ENCODE data around the gene SNX9. TPM values are rescaled to one million over a fixed set of nuclear protein-coding genes. Genes with fewer than 3 reads are reported as not detected.

SNX9 gene
- total and polyA plus RNA-seq, 2 of the 8 experiments (the other 6 are each of a cell fraction or from before 2014, with no cell fraction given): 11.8 to 23.2 TPM

- CTCF ChIA-PET (ENCODE audit: partially characterized antibody): interaction anchor here (0.9 to 1.7 kb wide), 3 partner anchors 12 to 74 kb away, joined by 3 to 5 read pairs (median 4); no protein-coding TSS in a partner anchor
- no peak overlapping the region for H3K14ac ChIP-seq (ENCODE audit: insufficient read length)
- WGBS, 2 experiments (ENCODE audit: extremely low coverage in 1 of 2, insufficient coverage in 1 of 2, insufficient read length in 1 of 2, insufficient replicate concordance in 2 of 2, low coverage in 1 of 2, low lambda C conversion rate in 2 of 2, missing lambda C conversion rate in 1 of 2): 18% methylated on average over 3 of the region's 3 CpGs; no CpG with 5 or more reads in 1 of the 2 experiments
- TF ChIP-seq TAF1 (IDR thresholded peaks at IDR 0.05; ENCODE audit: low read depth, low read length) (no peak), MAX (IDR thresholded peaks at IDR 0.05) (peak; percentile 82), PHF8 (conservative IDR thresholded peaks at IDR 0.05; ENCODE audit: low read depth, low read length) (no peak), EP300 (IDR thresholded peaks at IDR 0.05; ENCODE audit: borderline replicate concordance in 1 of 2, low read depth in 2 of 2, low read length in 2 of 2) (peak in 1 of 2 experiments; percentile 52; a peak in 1 of 3 replicates), TCF12 (IDR thresholded peaks at IDR 0.05; ENCODE audit: low read depth, low read length) (0 out of 2 replicates have a peak, but pooled peaks have one; percentile 12), E2F6 (IDR thresholded peaks at IDR 0.05) (0 out of 2 replicates have a peak, but pooled peaks have one; percentile 12), JUN (IDR thresholded peaks at IDR 0.05; ENCODE audit: low read depth, low read length) (no peak), KDM4A (IDR thresholded peaks at IDR 0.05; ENCODE audit: low read depth, low read length, severe bottlenecking) (no peak), CBX5 (IDR thresholded peaks at IDR 0.05; ENCODE audit: low read depth, low read length) (no peak)
Observed at GRCh38 chr6:157831424-157832249, 8.6 kb downstream of the SNX9 start.

More at GRCh38 chr6:157831424-157832249, 8.6 kb downstream of the SNX9 start:
- H3K4ac ChIP-seq (replicated peaks; ENCODE audit: insufficient read length, low read depth, low read length): peak overlapping the region; percentile 27
- no peaks in the 10 kb centered on the region for H3K36me3 ChIP-seq (ENCODE audit: control insufficient read depth in 2 of 4, insufficient read depth in 4 of 4, low read length in 3 of 4)
- H3K4me3 ChIP-seq (ENCODE audit: extremely low read depth in 1 of 4, insufficient read depth in 2 of 4, low read depth in 3 of 4, low read length in 4 of 4): peak overlapping the region in 3 of 4 experiments; percentile 17 to 44 (median 30); a peak in 4 of 8 replicates
- H3K27me3 ChIP-seq (replicated peaks in 1 of 4; ENCODE audit: control insufficient read depth in 3 of 4, extremely low read depth in 1 of 4, insufficient read depth in 3 of 4, low read length in 3 of 4): no peaks in the 10 kb centered on the region
- peak overlapping the region; percentile 60 for H3K4me2 ChIP-seq (ENCODE audit: insufficient read depth in 1 of 2, low read depth in 2 of 2, low read length in 2 of 2)
- H3K9me3 ChIP-seq (ENCODE audit: insufficient read depth in 2 of 2, low read depth in 1 of 2, low read length in 1 of 2): no peaks in the 10 kb centered on the region
- peak overlapping the region; percentile 89; the same call in 1 of the 2 replicates for H2BK12ac ChIP-seq (ENCODE audit: low read depth, low read length)
- no peaks in the 10 kb centered on the region for H3K23me2 ChIP-seq (ENCODE audit: low read depth, low read length)
- peak overlapping the region; percentile 51; the same call in 1 of the 2 replicates for H3K27ac ChIP-seq (ENCODE audit: low read depth, low read length)
- H4K5ac ChIP-seq (ENCODE audit: insufficient read length, low read depth, low read length): peak overlapping the region; percentile 49
- no peak overlapping the region for H4K8ac ChIP-seq (ENCODE audit: extremely low read depth, insufficient read depth, low read length)
- H4K20me1 ChIP-seq (replicated peaks in 1 of 2; ENCODE audit: control insufficient read depth in 1 of 2, insufficient read depth in 2 of 2, low read length in 2 of 2): no peaks in the 10 kb centered on the region
- H3K56ac ChIP-seq (replicated peaks; ENCODE audit: insufficient read length, low read depth, low read length): no peak overlapping the region
- H3K79me1 ChIP-seq (ENCODE audit: low read depth, low read length): peaks cover 3% of the 10 kb centered on the region; the same call in 1 of the 2 replicates
- peak overlapping the region; percentile 89; the same call in 1 of the 2 replicates for H2BK20ac ChIP-seq (ENCODE audit: low read length)
- POLR2A ChIA-PET (ENCODE audit: partially characterized antibody): interaction anchor here (1.0 to 1.9 kb wide), 2 partner anchors 9 to 11 kb away, joined by 4 to 6 read pairs; no protein-coding TSS in a partner anchor
- no peak overlapping the region for H3K23ac ChIP-seq (ENCODE audit: insufficient read length)
- H2BK15ac ChIP-seq (ENCODE audit: low read length): no peak overlapping the region
- H3K4me1 ChIP-seq (replicated peaks in 1 of 4; ENCODE audit: control insufficient read depth in 3 of 4, insufficient read depth in 4 of 4, low read length in 3 of 4): peaks cover 8 to 31% (median 21%) of the 10 kb centered on the region in 4 experiments
- peak overlapping the region; percentile 9; the same call in 1 of the 2 replicates for H3K18ac ChIP-seq (ENCODE audit: extremely low read depth, low read length)
- H2BK120ac ChIP-seq (replicated peaks; ENCODE audit: low read depth, low read length): peak overlapping the region; percentile 95
- no peak for DNase-seq (ENCODE audit: low read depth in 1 of 2, low spot score in 2 of 2)
- peaks cover 21 to 90% of the 10 kb centered on the region in 2 experiments for H3K79me2 ChIP-seq (ENCODE audit: control insufficient read depth in 1 of 2, insufficient read depth in 2 of 2, low read length in 2 of 2)
- H3K9ac ChIP-seq (replicated peaks in 1 of 4; ENCODE audit: extremely low read depth in 1 of 4, low read depth in 3 of 4, low read length in 3 of 4): no peak overlapping the region; a peak in 1 of 7 replicates
- FAIRE-seq: peak; percentile 82
- peak overlapping the region; percentile 88 for H2AK5ac ChIP-seq (ENCODE audit: low read depth, low read length)
- H2AFZ ChIP-seq (ENCODE audit: low read length): no peak overlapping the region
- peak overlapping the region; percentile 89 for H2BK5ac ChIP-seq (ENCODE audit: low read depth, low read length)
- peak overlapping the region; percentile 53 for H4K91ac ChIP-seq (replicated peaks; ENCODE audit: insufficient read length, low read length)

All from H1 (cell line).